Neuron (in vitro differentiated cells): ENCODE results near the gene SLC51B.
"Not testable (repeated sequence)": the region's sequence is repeated elsewhere in the genome, so short reads cannot be mapped to it uniquely, and the experiment has no call there.

Experiments used
- H2AFZ ChIP-seq: one replicate; pipeline ENCODE4 v1.6.1; 2013; ENCODE audit warnings: low read depth, mild to moderate bottlenecking, inconsistent platforms, low read length, moderate library complexity
- H3K27me3 ChIP-seq: one replicate; pipeline ENCODE4 v1.6.1; 2013; ENCODE audit warnings: low read length; ENCODE audit not compliant: insufficient read depth
- H3K36me3 ChIP-seq: one replicate; pipeline ENCODE4 v1.6.1; 2013; ENCODE audit warnings: low read length; ENCODE audit not compliant: insufficient read depth
- H3K4me1 ChIP-seq: one replicate; pipeline ENCODE4 v1.6.1; 2013; ENCODE audit warnings: low read length; ENCODE audit not compliant: insufficient read depth
- H3K4me3 ChIP-seq: 2 replicates; pipeline ENCODE4 v1.5.1; 2013; ENCODE audit warnings: mild to moderate bottlenecking, low read length, moderate library complexity
- H3K9me3 ChIP-seq: one replicate; pipeline ENCODE4 v1.6.1; 2013; ENCODE audit warnings: low read length

Gene SLC51B

DNA sequence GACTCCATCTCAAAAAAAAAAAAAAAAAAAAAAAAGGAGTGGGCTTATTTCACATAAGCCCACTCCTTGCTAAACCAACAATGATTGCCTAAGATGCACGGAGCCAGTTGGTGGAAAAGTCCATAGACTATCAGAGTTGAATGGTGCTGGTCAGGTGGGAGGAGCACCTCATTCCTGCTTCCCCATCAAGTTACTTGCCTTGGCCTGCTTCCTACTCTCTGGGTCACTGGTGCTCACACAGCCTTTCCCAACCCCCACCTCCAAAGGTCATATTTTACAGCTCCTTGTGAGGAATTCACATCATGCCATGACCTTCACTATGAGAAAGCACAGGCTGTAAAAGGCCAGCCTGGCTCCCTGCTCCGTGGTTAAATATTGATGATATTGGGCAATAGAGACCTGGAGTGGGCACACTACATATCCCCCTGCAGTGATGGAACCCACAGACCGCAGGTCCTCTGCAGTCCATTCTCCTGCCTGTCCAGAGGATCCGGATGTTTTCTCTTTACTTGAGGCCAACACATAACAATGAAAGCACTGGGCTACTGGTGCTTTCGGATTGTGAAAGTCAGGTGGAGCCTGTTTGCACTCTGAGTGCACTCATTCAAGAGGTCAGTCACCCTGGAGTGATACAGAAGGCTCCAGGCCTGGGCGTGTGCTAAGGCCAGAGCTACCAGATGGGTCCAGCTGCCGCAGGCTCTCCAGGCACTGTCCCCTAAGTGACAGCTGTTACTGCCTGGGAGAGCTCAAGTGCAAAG is at the start of gene SLC51B:
Gene SLC51B, plus strand, starts transcription at position 664 of the 758 bp plus-strand sequence. CDS start 4,618 bp downstream, outside the sequence.
- H3K4me1 ChIP-seq, result peaks cover 13% of the 10 kb centered on the region
- H3K4me3 ChIP-seq, result no peak within 1 kb of the TSS
- no peak within 1 kb of the TSS for H2AFZ ChIP-seq
- peaks cover 2% of the 10 kb centered on the region for H3K27me3 ChIP-seq
- H3K36me3 ChIP-seq, result no peaks in the 10 kb centered on the region
- no peaks in the 10 kb centered on the region for H3K9me3 ChIP-seq

DNA sequence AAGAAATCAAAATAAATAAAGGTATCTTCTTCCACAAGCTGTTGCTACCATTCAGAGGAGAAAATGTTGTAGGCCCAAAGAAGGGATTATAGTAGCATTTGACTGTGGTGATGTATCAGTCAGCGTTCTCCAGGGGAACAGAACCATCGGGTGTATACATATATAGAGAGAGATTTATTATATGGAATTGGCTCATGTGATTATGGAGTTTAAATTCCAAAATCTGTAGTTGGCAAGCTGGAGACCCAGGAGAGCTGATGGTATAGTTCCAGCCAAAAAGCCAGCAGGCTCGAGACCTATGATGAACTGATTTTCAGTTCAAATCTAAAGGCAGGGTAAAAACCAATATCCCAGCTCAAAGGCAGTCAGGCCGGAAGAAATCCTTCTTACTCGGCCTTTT is 48.1 kb upstream of the SLC51B start:
- no peak overlapping the region for H2AFZ ChIP-seq
- H3K36me3 ChIP-seq, result peaks cover 2% of the 10 kb centered on the region
- no peaks in the 10 kb centered on the region for H3K4me1 ChIP-seq
- no peaks in the 10 kb centered on the region for H3K27me3 ChIP-seq
- no peaks in the 10 kb centered on the region for H3K9me3 ChIP-seq
- H3K4me3 ChIP-seq, result no peak overlapping the region

DNA sequence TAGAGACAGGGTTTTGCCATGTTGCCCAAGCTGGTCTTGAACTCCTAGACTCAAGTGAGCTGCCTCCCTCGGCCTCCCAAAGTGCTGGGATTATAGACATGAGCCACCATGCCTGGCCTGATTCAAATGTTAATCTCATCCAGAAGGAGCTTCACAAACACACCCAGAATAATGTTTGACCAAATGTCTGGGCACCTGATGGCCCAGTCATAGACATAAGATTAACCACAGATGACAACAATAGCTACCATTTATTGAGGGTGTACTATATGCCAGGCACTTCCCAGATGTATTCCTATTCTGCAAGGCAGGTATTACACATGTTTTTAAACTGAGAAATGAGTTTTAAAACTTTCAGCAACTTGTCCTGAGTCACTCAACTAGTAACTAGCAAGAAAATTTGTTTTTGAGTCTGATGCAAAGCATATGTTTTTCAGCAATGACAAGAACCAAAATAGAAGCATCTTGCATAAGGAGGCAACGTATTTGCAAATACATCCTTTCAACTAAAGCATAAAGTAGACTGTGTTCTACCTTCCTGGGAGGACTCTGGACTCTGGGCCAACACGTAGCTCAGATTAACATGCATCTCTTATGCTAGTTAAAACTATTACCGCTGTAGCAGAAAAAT is 47.3 kb upstream of the SLC51B start:
- Histone ChIP-seq H3K4me1 (no peaks in the 10 kb centered on the region), H3K27me3 (no peaks in the 10 kb centered on the region)

DNA sequence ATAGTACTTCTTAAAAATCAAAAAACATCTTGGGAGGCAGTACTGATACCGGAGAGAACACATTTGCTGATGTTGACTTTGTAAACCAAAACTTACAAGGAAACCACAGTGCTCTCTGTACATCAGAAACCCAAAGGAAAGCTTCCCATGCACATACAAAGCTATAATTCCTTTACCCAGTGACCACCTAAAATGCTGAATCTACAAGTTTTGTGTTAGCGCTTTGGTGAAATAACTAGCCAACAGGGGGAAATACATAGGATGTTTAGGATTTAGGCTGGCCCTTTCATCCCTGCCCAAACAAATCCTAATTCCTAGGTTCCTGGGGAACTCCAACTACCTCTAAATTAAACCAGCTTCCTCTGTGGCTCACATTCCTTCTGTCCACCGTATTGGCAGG is 40.2 kb upstream of the SLC51B start:
- Histone ChIP-seq H3K27me3 (no peaks in the 10 kb centered on the region), H3K4me3 (no peak overlapping the region), H3K9me3 (peaks cover 2% of the 10 kb centered on the region), H2AFZ (no peak overlapping the region), H3K4me1 (no peaks in the 10 kb centered on the region), H3K36me3 (peaks cover 15% of the 10 kb centered on the region)

More for the DNA sequence above, 47.3 kb upstream of the SLC51B start:
- H3K4me3 ChIP-seq, result no peak overlapping the region
- no peak overlapping the region for H2AFZ ChIP-seq
- no peaks in the 10 kb centered on the region for H3K9me3 ChIP-seq
- H3K36me3 ChIP-seq, result peaks cover 2% of the 10 kb centered on the region

DNA sequence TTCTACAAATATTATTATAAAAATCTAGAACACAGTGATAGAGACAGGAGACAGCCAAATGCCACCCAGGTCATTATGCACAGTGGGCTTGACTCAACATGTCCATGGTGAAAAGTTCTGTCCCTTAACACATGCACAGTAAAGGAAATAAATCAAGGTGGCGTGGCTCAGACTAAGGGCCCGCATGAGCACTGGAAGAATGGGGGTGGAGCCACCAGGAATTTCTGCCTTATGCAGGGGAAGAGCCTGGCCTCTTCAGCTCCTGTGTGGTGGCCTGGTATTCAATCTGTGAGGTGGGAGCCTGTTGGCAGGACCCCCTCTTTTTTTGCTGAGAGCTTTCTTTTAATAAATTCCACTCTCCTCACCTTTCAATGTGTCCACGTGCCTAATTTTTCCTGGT is 38.3 kb upstream of the SLC51B start:
- Histone ChIP-seq H3K36me3 (peaks cover 21% of the 10 kb centered on the region), H3K27me3 (no peaks in the 10 kb centered on the region), H3K4me1 (no peaks in the 10 kb centered on the region), H3K9me3 (peaks cover 4% of the 10 kb centered on the region), H2AFZ (no peak overlapping the region), H3K4me3 (no peak overlapping the region)

DNA sequence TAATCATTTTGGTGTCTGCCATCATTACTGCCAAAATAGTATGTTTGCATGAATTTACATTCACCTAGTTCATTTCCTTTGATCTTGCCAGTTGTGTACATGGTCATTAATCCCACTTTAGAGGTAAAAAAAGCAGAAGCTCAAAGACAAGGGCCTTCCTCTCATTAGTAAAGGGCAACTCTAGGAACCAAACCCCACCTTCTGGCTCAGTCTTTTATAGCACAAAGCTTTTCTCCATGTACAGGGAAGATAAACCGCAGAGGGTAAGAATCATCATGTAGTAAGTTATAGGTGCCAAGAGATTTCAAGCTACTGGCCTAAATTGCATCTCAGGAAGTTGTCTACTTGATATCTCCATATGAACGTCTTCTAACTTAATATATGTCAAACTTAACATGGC is 36.2 kb upstream of the SLC51B start:
- Histone ChIP-seq H2AFZ (no peak overlapping the region), H3K4me3 (no peak overlapping the region), H3K27me3 (no peaks in the 10 kb centered on the region), H3K9me3 (peaks cover 15% of the 10 kb centered on the region), H3K36me3 (peaks cover 34% of the 10 kb centered on the region), H3K4me1 (no peaks in the 10 kb centered on the region)

DNA sequence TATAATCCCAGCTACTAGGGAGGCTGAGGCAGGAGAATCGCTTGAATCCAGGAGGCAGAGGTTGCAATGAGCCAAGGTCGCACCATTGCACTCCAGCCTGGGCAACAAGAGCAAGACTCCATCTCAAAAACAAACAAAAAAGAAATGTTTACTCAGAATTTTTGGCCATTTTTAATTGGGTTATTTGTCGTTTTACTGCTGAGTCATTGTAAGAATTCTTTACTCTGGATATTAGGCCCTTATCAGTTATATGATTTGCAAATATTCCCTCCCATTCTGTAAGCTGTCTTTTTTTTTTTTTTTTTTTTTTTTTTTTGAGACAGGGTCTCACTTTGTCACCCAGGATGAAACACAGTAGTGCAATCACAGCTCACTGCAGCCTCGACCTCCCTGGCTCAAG is 34.0 kb upstream of the SLC51B start:
- not testable (repeated sequence) for H3K27me3 ChIP-seq, H3K4me3 ChIP-seq, H3K4me1 ChIP-seq, H2AFZ ChIP-seq
- H3K36me3 ChIP-seq, result peaks cover 43% of the 10 kb centered on the region
- peaks cover 16% of the 10 kb centered on the region for H3K9me3 ChIP-seq

DNA sequence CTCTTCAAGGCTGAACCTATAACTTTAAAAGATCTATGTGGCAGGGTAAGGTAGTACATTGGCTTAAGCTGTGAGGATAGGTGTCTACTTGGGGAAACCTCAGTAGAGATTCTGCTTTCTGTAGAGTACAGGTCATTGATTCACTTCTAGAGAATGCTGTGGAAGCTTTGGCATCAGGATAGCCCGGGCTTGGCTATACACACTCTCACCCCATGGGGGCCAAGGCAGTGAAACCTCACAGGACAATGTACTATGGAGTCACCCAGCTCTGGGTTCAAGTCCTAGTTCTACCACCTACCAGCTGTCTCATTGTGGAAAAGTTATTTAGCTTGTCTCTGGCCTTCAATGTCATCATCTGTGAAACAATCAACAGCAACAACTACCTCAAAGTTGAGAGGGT is 24.8 kb upstream of the SLC51B start:
- H3K36me3 ChIP-seq, result peaks cover 45% of the 10 kb centered on the region
- no peaks in the 10 kb centered on the region for H3K27me3 ChIP-seq
- no peaks in the 10 kb centered on the region for H3K9me3 ChIP-seq
- H3K4me3 ChIP-seq, result no peak overlapping the region
- no peaks in the 10 kb centered on the region for H3K4me1 ChIP-seq
- H2AFZ ChIP-seq, result no peak overlapping the region

DNA sequence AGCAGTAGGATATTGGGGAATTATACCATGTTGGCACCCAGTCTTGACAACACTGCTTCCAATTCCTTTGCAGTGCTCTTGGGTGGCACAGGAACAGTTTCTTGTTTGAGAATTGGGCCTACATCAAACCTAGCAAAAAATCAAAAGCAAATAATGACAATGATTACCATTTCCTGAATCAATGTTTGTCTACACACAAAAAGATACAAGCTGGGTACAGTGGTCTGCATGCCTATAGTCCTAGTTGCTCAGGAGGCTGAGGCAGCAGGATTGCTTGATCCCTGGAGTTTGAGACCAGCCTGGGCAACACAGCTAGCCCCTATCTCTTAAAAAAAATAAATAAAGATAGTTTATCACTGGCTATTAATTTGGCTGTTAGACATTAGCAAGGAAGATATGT is 23.7 kb upstream of the SLC51B start:
- Histone ChIP-seq H3K27me3 (no peaks in the 10 kb centered on the region), H2AFZ (no peak overlapping the region), H3K9me3 (no peaks in the 10 kb centered on the region), H3K36me3 (peaks cover 46% of the 10 kb centered on the region), H3K4me3 (no peak overlapping the region), H3K4me1 (no peaks in the 10 kb centered on the region)

DNA sequence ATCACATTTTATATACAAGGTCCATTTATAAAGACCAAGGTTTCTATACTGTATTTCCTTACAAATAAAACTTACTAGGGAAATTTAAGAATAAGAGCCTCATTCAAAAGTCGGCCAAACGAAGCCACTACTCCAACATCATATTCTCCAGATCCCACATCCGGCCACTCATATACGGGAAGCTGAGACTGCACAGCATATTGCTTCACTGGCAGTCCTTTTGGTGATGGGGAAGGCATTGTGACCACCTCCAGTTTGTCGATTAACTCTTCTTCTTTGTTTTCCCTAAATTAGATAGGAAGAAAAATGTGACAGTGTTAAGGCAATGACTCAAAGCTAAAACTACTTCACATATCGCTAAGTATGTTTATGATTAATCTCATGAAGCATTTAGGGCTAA is 18.4 kb upstream of the SLC51B start:
- H3K4me1 ChIP-seq, result peaks cover 10% of the 10 kb centered on the region
- H3K36me3 ChIP-seq, result peaks cover 27% of the 10 kb centered on the region
- no peak overlapping the region for H3K4me3 ChIP-seq
- no peaks in the 10 kb centered on the region for H3K27me3 ChIP-seq
- H3K9me3 ChIP-seq, result no peaks in the 10 kb centered on the region
- H2AFZ ChIP-seq, result no peak overlapping the region

DNA sequence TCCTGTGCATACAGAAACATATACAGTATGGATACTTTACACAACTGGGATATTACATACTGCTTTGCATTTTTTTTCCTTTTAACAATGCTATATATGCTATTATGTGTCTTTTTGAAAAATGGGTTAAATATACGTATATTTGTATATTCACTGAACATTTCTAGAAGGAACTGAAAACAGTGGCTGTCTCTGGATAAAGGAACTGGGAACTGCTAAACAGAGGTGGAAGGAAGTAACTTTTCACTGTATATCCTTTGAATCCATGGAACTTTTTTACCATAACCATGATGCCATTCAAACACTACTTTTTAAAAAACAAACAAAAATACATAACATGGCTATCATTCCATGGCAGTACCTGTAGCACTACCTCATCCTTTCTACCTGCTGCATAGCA is 17.6 kb upstream of the SLC51B start:
- Histone ChIP-seq H3K4me3 (no peak overlapping the region), H3K36me3 (peaks cover 25% of the 10 kb centered on the region), H3K4me1 (peaks cover 10% of the 10 kb centered on the region), H3K27me3 (no peaks in the 10 kb centered on the region), H3K9me3 (no peaks in the 10 kb centered on the region), H2AFZ (no peak overlapping the region)

DNA sequence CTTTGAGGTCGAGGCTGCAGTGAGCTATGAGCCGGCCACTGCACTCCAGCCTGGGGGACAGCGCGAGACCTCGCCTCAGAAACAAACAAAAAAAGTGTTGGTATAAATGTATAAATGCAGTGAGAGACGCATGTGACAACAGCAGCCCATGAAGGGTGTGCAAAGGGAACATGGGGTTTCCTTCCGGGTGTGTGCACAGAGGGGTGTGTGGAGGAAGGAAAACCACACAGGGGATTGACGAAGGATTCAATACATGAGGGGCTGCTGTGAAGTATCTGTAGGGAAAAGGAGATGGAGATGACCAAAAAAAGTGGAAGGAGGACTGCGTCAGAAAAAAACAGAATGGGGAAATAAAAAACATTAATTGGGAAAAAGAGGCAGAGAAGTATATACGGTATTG is 16.8 kb upstream of the SLC51B start:
- Histone ChIP-seq H3K36me3 (peaks cover 25% of the 10 kb centered on the region), H3K27me3 (no peaks in the 10 kb centered on the region), H2AFZ (no peak overlapping the region), H3K4me3 (peak overlapping the region; percentile 95), H3K9me3 (no peaks in the 10 kb centered on the region), H3K4me1 (peaks cover 12% of the 10 kb centered on the region)

DNA sequence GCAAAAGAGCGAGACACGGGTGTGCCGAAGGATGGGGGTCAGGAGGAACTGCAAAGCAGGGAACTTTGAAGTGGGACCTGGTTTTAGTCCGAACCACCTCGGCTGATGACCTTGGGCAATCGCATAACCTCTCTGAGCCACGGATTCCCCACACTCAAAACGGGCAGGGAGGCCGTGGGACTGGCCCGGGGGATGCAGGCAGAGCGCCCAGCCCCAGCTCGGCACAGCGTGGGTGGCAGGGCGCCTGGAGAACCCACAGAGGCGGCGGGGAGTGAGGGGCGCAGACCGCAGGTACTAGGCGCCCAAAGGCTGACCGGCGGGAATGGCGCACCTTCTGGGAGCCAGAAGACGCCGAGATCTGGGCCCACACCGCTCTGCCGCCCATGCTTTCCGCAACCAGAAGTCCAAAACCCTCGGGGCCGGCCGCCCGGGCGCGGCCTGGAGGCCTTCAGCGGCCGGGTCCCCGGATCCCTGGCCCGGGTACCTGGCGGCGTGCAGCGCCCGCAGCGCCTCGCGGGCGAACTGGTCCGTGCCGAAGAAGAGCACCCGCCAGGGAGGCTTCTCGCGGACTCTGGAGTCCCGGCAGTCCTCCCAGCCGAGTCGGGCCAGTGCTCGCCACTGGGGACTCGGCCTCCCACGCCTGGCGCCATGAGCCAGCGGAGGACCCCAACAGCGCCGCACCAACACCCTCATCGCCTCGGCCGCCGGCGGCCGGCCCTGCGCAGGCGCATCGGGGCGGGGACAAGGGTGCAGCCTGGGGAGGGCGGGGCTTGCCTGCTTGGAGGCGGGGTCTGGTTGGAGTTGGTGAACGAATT is 16.1 kb upstream of the SLC51B start, which contains the start of gene MTFMT:
Gene MTFMT, minus strand, starts transcription at position 719 of the 815 bp plus-strand sequence. Its CDS starts 26 bp downstream, at position 693.
- no peaks in the 10 kb centered on the region for H3K9me3 ChIP-seq
- peak within 1 kb of the TSS; percentile 64 for H2AFZ ChIP-seq
- peak within 1 kb of the TSS; percentile 95 for H3K4me3 ChIP-seq
- H3K27me3 ChIP-seq, result no peaks in the 10 kb centered on the region
- peaks cover 21% of the 10 kb centered on the region for H3K36me3 ChIP-seq
- H3K4me1 ChIP-seq, result peaks cover 14% of the 10 kb centered on the region
